ENCODE measurements around the gene TTC7B. TPM values are rescaled to one million over a fixed set of nuclear protein-coding genes. Genes with fewer than 3 reads are reported as not detected.

The TTC7B gene
- total and polyA plus RNA-seq, 7 donors = 18.9 to 97.0 (median 59.0) TPM

DNA sequence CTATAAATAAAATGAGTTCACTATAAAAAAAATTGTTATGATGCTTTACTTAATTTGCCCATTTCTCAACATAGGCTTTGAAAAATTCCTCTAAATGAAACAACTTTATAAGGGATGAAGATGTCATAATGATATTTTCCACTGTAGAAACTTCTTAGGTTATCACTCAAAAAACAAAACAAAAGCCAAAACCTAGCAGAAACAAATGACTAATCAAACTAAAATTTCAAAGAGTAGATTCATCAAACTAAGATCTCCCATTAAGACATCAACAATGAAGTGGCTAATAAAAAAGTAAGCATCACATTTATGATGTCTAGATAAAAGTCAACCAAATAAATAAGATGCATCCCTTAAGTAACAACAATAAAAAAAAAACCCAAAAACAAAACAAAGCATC is 36.9 kb upstream of the TTC7B start:
- H3K27ac ChIP-seq = no peak overlapping the region
- H3K4me1 ChIP-seq = peaks cover 20% of the 10 kb centered on the region
- H3K27me3 ChIP-seq (ENCODE audit: insufficient read depth in 3 of 3, low read length in 2 of 3) = no peaks in the 10 kb centered on the region
- DNase-seq = no peak
- ATAC-seq = no peak
- H3K4me3 ChIP-seq = no peak overlapping the region
- intact Hi-C loops (cut with DNase I) = no loop called here
- no peaks in the 10 kb centered on the region for H3K9me3 ChIP-seq
- TF ChIP-seq, protein P1, sequence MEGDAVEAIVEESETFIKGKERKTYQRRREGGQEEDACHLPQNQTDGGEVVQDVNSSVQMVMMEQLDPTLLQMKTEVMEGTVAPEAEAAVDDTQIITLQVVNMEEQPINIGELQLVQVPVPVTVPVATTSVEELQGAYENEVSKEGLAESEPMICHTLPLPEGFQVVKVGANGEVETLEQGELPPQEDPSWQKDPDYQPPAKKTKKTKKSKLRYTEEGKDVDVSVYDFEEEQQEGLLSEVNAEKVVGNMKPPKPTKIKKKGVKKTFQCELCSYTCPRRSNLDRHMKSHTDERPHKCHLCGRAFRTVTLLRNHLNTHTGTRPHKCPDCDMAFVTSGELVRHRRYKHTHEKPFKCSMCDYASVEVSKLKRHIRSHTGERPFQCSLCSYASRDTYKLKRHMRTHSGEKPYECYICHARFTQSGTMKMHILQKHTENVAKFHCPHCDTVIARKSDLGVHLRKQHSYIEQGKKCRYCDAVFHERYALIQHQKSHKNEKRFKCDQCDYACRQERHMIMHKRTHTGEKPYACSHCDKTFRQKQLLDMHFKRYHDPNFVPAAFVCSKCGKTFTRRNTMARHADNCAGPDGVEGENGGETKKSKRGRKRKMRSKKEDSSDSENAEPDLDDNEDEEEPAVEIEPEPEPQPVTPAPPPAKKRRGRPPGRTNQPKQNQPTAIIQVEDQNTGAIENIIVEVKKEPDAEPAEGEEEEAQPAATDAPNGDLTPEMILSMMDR (IDR thresholded peaks at IDR 0.05) = no peak
- H3K36me3 ChIP-seq (ENCODE audit: insufficient read depth in 1 of 2, low read depth in 1 of 2) = no peaks in the 10 kb centered on the region

DNA sequence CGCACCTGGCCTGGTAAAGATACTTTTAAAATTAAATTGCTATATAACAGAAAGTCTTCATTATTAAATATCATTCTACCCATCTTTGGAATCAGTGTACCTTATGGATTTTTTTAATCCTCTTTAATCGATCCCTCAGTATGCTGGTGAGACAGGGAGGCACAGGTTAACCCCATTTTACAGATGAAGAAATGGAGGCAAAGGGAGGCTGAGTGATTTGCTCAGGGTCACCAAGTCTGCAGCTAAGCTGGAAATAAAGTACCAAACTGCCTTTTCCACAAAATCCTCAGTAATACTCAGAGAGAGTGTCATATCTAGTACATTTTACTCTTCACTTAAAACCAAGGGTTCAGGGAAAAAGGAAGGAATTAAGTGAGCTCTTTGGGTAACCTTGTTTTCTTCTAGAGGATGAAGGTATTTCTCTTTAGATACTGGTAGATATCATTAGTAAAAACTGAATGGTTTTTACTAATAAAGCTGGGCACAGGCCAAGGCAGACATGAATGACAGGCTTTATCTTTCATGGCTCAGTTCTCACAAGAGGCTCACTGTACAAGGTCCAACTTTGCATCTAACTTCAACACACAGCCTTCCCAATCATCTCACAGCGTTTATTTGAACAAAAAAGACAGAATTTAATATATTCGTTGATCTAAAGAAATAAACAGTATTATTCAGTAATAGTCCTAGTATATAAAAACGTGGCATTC is 35.3 kb upstream of the TTC7B start:
- 92 to 93% (median 93%) methylated on average over 5 of the region's 5 CpGs for WGBS, 3 donors
- H3K4me3 ChIP-seq = no peak overlapping the region
- ATAC-seq (no peak), DNase-seq (no peak)
- TF ChIP-seq, protein P1 (IDR thresholded peaks at IDR 0.05) = no peak
- H3K9me3 ChIP-seq = no peaks in the 10 kb centered on the region
- H3K36me3 ChIP-seq (ENCODE audit: insufficient read depth in 1 of 2, low read depth in 1 of 2) = no peaks in the 10 kb centered on the region
- intact Hi-C loops (cut with DNase I) = no loop called here
- H3K27ac ChIP-seq = peak overlapping the region; percentile 67
- H3K4me1 ChIP-seq = peaks cover 20% of the 10 kb centered on the region
- peaks cover 0 to 2% (median 0%) of the 10 kb centered on the region in 3 donors for H3K27me3 ChIP-seq (ENCODE audit: insufficient read depth in 3 of 3, low read length in 2 of 3)

DNA sequence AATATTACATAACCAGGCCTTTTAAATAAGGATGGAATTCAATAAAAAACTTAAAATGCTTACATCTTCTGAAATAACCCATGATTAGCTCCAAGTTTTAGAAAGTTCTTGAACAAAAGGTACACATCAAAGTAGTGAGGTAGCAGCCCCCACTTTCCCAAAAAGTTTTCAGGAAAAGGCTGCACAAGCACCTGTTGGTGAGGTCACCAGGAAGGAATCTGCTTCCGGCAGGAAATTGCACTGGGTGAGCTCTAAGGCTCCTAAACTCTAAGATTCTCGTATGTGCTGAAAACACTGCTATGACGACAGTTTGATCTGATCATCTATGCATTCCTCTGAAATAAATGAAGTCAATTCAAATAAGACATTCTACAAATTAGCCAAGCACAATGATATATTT is 34.3 kb upstream of the TTC7B start:
- peak; percentile 80 to 84 (median 81) for ATAC-seq
- H3K27ac ChIP-seq = peak overlapping the region; percentile 67

DNA sequence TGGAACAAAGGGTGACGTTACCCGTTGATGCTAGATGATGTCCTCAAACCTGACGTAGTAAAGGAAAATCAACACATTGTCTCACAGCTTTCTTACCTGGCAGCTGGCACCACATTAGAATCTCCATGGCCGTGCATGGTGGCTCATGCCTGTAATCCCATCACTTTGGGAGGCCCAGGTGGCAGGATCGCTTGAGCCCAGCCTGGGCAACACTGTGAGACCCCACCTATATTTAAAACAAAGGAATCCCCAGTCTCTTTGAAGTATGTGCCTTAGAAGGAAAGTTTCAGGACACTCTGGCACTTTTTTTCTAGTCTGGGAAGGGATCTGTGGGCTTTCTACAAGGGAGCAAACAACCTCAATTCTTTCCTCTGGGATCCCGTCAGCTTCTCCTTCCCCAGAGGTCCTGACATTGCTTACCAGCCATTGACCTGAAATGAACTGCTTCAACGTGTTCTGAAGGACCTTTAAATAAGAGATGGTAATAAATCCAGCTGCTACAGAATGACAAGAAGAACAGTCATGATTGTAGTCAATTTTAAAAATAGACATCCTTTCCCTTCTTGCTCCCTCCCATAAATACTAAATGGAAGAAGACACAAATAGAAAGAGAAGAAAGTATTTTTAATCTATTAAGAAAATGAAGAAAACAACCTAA is 33.7 kb upstream of the TTC7B start:
- peaks cover 20% of the 10 kb centered on the region for H3K4me1 ChIP-seq
- ATAC-seq = peak; percentile 75 to 94 (median 90)
- peaks cover 0 to 2% (median 0%) of the 10 kb centered on the region in 3 donors for H3K27me3 ChIP-seq (ENCODE audit: insufficient read depth in 3 of 3, low read length in 2 of 3)
- no peaks in the 10 kb centered on the region for H3K9me3 ChIP-seq
- H3K27ac ChIP-seq = peak overlapping the region; percentile 67
- intact Hi-C loops (cut with DNase I) = no loop called here
- WGBS, 3 donors = 70 to 76% (median 70%) methylated on average over 7 of the region's 7 CpGs
- no peak for DNase-seq
- no peak overlapping the region for H3K4me3 ChIP-seq
- TF ChIP-seq, protein P1 (IDR thresholded peaks at IDR 0.05) = no peak
- H3K36me3 ChIP-seq (ENCODE audit: insufficient read depth in 1 of 2, low read depth in 1 of 2) = no peaks in the 10 kb centered on the region

More for the DNA sequence above, 34.3 kb upstream of the TTC7B start:
- Histone ChIP-seq H3K4me1 (peaks cover 20% of the 10 kb centered on the region), H3K4me3 (peak overlapping the region; percentile 41), H3K36me3 (ENCODE audit: insufficient read depth in 1 of 2, low read depth in 1 of 2) (no peaks in the 10 kb centered on the region), H3K9me3 (no peaks in the 10 kb centered on the region), H3K27me3 (ENCODE audit: insufficient read depth in 3 of 3, low read length in 2 of 3) (peaks cover 0 to 2% (median 0%) of the 10 kb centered on the region in 3 donors)
- TF ChIP-seq, protein P1 (IDR thresholded peaks at IDR 0.05) = no peak
- intact Hi-C loops (cut with DNase I) = no loop called here
- 13 to 36% (median 20%) methylated on average over 3 of the region's 3 CpGs for WGBS, 3 donors
- no peak for DNase-seq

All from psoas muscle (tissue), 8 donors.